Endodermal cell (in vitro differentiated cells): ENCODE results near the gene TMEM115. TPM values are rescaled to one million over a fixed set of nuclear protein-coding genes. Genes with fewer than 3 reads are reported as not detected.

Source experiments
- DNase-seq: peaks from one replicate; pipeline ENCODE4 v3.0.0-alpha.2; 2017
- H3K27ac ChIP-seq: 2 replicates; pipeline ENCODE4 v1.5.1; 2013; ENCODE audit warnings: mild to moderate bottlenecking, low read depth, low read length, moderate library complexity
- H3K27me3 ChIP-seq: 2 replicates; pipeline ENCODE4 v1.6.1; 2013; ENCODE audit warnings: mild to moderate bottlenecking, low read length, moderate library complexity; ENCODE audit not compliant: insufficient read depth, control insufficient read depth, poor library complexity, severe bottlenecking
- H3K36me3 ChIP-seq: 2 replicates; pipeline ENCODE4 v1.7.0; 2013; ENCODE audit warnings: mild to moderate bottlenecking, low read length, moderate library complexity; ENCODE audit not compliant: control insufficient read depth, insufficient read depth
- H3K4me1 ChIP-seq: one replicate; pipeline ENCODE4 v1.7.0; 2013; ENCODE audit warnings: low read length; ENCODE audit not compliant: control insufficient read depth, insufficient read depth
- H3K4me3 ChIP-seq: 2 replicates; pipeline ENCODE4 v1.5.1; 2013; ENCODE audit warnings: mild to moderate bottlenecking, low read length, moderate library complexity
- H3K9ac ChIP-seq: 2 replicates; pipeline ENCODE4 v1.6.1; 2013; ENCODE audit warnings: mild to moderate bottlenecking, low read length, moderate library complexity; ENCODE audit not compliant: poor library complexity, severe bottlenecking; ENCODE audit errors: extremely low read depth
- H3K9me3 ChIP-seq: 2 replicates; pipeline ENCODE4 v1.6.1; 2013; ENCODE audit warnings: mild to moderate bottlenecking, low read length, moderate library complexity; ENCODE audit not compliant: control insufficient read depth
- H3K27ac Mint-ChIP-seq: 2 replicates; pipeline ENCODE4 v1.8.0; 2020; ENCODE audit warnings: mixed read lengths
- H3K27me3 Mint-ChIP-seq: 2 replicates; pipeline ENCODE4 v1.8.0; 2021; ENCODE audit warnings: mild to moderate bottlenecking, mixed read lengths; ENCODE audit not compliant: insufficient read depth
- H3K36me3 Mint-ChIP-seq: 2 replicates; pipeline ENCODE4 v1.8.0; 2020; ENCODE audit warnings: low read depth, mixed read lengths
- H3K4me1 Mint-ChIP-seq: 2 replicates; pipeline ENCODE4 v1.8.0; 2020; ENCODE audit warnings: mixed read lengths
- H3K4me3 Mint-ChIP-seq: 2 replicates; pipeline ENCODE4 v1.8.0; 2020; ENCODE audit warnings: mild to moderate bottlenecking, moderate library complexity, mixed read lengths
- H3K9me3 Mint-ChIP-seq: 2 replicates; pipeline ENCODE4 v1.8.0; 2020; ENCODE audit warnings: mild to moderate bottlenecking, mixed read lengths
- CTCF ChIP-seq: fragments of 200-600 bp; sonication (generic); conservative IDR thresholded peaks from 2 replicates; pipeline ENCODE4 v1.5.0; 2021; ENCODE audit warnings: antibody characterized with exemption, mild to moderate bottlenecking
- WGBS, 2 experiments: methylation state at CpG; one replicate each; pipeline versions ENCODE4 v1.1.5 to v1.1.7; 2013; ENCODE audit warnings: missing lambda C conversion rate in 2 of 2, mixed read lengths in 1 of 2; ENCODE audit not compliant: insufficient coverage in 1 of 2, insufficient read length in 1 of 2; 5-methylcytosine and 5-hydroxymethylcytosine counted together
- total RNA-seq, 2 donors: library from RNA; stranded (reverse); fragmentation: NEBNext Ultra II Directional in 1 of 2; extraction: Animal tissue kit (Norgen Biotek cat#: 25700) in 1 of 2; gene quantifications; 2 replicates in 1 of 2; 3 replicates in 1 of 2; pipeline ENCODE4 v1.2.1, GENCODE V29; 2021

TMEM115 gene
- total RNA-seq, 2 donors from 2014 or later = 30.1 to 32.2 TPM

DNA sequence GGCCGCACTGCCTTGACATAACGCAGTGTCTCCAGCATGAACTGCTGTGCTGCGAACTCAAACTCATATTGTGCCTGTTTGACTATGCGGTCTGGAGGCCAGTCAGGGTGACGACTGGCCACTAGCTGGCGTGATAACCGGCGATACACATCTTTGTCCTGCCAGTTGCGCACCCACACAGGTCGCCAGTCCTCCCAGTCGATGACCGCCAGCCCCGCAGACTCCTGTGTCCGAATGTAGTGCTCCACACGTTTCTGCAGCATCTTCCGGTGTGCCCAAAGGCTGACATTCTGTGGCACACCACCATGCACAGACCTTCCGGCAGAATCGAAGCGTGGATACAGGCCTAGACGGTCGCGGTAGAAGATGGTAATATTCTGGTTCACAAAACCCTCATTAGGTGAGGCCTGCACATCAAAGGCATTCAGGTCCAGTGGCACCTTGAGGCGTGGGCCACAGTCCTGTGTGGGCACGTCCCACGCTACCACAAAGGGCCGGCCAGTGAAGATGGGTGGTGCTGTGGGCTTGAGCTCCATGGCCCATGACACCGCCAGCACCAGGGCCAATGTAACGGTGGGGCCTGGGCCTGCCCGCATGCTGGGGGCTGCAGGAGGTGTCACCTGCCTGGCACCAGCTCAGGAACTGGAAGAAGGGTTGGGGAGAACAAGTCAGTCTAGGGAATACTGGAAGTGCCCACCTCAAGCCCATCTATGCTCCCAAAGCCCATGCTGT is 39.3 kb downstream of the TMEM115 start:
- Histone ChIP-seq H3K4me3 (peak overlapping the region; percentile 100), H3K9ac (peak overlapping the region; percentile 97), H3K36me3 (peaks cover 44% of the 10 kb centered on the region), H3K4me1 (peaks cover 23% of the 10 kb centered on the region), H3K27me3 (no peaks in the 10 kb centered on the region), H3K9me3 (no peaks in the 10 kb centered on the region), H3K27ac (no peak overlapping the region)
- Mint-ChIP-seq H3K9me3 (no peaks in the 10 kb centered on the region), H3K27ac (no peak overlapping the region), H3K27me3 (no peaks in the 10 kb centered on the region), H3K4me1 (peaks cover 35% of the 10 kb centered on the region), H3K36me3 (peaks cover 44% of the 10 kb centered on the region), H3K4me3 (peak overlapping the region; percentile 87)
- TF ChIP-seq CTCF = no peak
- peak; percentile 45 for DNase-seq
- WGBS, 2 experiments = 90 to 94% methylated on average over 28 to 29 of the region's 29 CpGs

DNA sequence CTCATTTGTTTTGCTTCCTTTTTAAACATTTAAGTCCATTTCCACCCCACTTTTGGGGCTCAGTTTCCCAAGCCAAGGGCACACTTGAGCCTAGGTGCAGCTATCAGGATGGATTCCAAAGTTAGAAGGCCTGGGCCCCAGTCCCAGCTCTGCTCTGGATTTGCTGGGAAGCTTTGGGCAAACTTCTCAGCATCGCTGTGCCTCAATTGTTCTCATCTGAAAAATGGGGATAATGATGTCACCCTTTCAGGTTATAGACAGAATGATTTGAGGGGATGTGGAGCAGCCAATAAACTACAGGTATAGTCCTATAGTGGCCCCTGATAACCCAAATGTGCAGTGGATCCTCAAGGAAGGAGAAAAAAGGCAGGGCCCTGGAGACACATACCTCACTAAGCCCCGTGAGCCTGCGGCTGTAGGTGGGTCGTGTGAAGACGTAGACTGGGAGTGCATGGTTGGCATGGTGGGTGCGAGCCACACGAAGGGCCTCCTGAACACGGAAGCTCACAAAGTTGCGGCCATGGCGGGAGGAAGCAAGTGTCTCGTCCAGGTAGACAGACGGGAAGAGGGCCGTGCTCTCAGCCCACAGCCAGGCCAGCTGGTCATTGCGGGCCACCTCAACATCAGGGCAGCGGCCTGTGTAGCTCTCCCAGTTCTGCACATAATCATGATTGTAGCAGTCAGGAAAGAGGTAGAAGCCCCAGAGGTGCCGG is 40.0 kb downstream of the TMEM115 start:
- no peak overlapping the region for H3K27ac Mint-ChIP-seq
- peaks cover 49% of the 10 kb centered on the region for H3K36me3 Mint-ChIP-seq
- TF ChIP-seq CTCF = no peak
- peak overlapping the region; percentile 56 for H3K4me3 ChIP-seq
- 96 to 99% methylated on average over 13 to 16 of the region's 16 CpGs for WGBS, 2 experiments
- no peak overlapping the region for H3K9ac ChIP-seq
- H3K4me1 ChIP-seq = peaks cover 21% of the 10 kb centered on the region
- peaks cover 40% of the 10 kb centered on the region for H3K36me3 ChIP-seq
- no peak for DNase-seq
- no peaks in the 10 kb centered on the region for H3K27me3 Mint-ChIP-seq
- H3K4me1 Mint-ChIP-seq = peaks cover 31% of the 10 kb centered on the region
- no peaks in the 10 kb centered on the region for H3K9me3 ChIP-seq
- no peaks in the 10 kb centered on the region for H3K9me3 Mint-ChIP-seq
- no peak overlapping the region for H3K27ac ChIP-seq
- no peaks in the 10 kb centered on the region for H3K27me3 ChIP-seq
- H3K4me3 Mint-ChIP-seq = peak overlapping the region; percentile 87

DNA sequence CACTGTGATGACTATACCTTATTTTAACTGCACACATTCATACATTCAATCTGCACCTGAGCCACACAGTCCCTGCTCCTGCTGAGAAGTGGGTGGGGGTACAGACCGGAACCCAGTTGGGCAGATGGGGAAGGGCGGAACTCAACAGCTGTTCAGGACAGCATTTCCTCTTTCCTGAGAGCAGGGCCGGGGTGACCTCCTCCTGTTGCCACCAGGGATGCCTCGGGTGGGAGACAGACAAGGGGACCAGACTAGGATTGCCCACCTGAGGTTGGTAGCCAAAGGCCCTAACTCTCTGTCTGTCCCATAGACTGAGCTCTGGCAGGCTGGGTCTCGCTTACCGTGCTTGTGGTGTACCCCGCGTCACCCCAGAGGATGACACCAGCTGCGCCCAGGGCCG is 40.7 kb downstream of the TMEM115 start:
- Histone ChIP-seq H3K27me3 (no peaks in the 10 kb centered on the region), H3K27ac (no peak overlapping the region), H3K9ac (no peak overlapping the region), H3K4me3 (peak overlapping the region; percentile 56), H3K4me1 (peaks cover 17% of the 10 kb centered on the region), H3K36me3 (peaks cover 35% of the 10 kb centered on the region), H3K9me3 (no peaks in the 10 kb centered on the region)
- peak overlapping the region; percentile 87 for H3K4me3 Mint-ChIP-seq
- no peaks in the 10 kb centered on the region for H3K27me3 Mint-ChIP-seq
- no peak for TF ChIP-seq CTCF
- H3K27ac Mint-ChIP-seq = no peak overlapping the region
- peaks cover 25% of the 10 kb centered on the region for H3K4me1 Mint-ChIP-seq
- H3K9me3 Mint-ChIP-seq = peaks cover 6% of the 10 kb centered on the region
- H3K36me3 Mint-ChIP-seq = peaks cover 56% of the 10 kb centered on the region
- WGBS, 2 experiments = 93 to 98% methylated on average over 9 to 10 of the region's 10 CpGs
- DNase-seq = no peak
